ENCODE results near the gene NCOR2. TPM values are rescaled to one million over a fixed set of nuclear protein-coding genes. Genes with fewer than 3 reads are reported as not detected.
"Not testable (repeated sequence)": the region's sequence is repeated elsewhere in the genome, so short reads cannot be mapped to it uniquely, and the experiment has no call there.

The NCOR2 gene
- total RNA-seq, 3 donors from 2014 or later (not counting 1 experiment from before 2014, with no cell fraction given): 109 to 126 (median 125) TPM

- H3K9me3 Mint-ChIP-seq: no peaks in the 10 kb centered on the region
- Histone ChIP-seq H3K4me1 (ENCODE audit: control insufficient read depth, insufficient read depth, low read length) (peaks cover 17% of the 10 kb centered on the region), H3K27ac (ENCODE audit: low read length) (no peak overlapping the region), H3K9me3 (ENCODE audit: control insufficient read depth, insufficient read depth, low read length) (no peaks in the 10 kb centered on the region), H3K27me3 (ENCODE audit: control insufficient read depth, insufficient read depth, low read length) (no peaks in the 10 kb centered on the region), H3K4me3 (ENCODE audit: low read length) (no peak overlapping the region), H3K36me3 (ENCODE audit: control insufficient read depth, insufficient read depth, low read length) (no peaks in the 10 kb centered on the region)
- ATAC-seq: no peak
- intact Hi-C loops (cut with micrococcal nuclease): no loop called here
- no peak for TF ChIP-seq CTCF (IDR thresholded peaks at IDR 0.05)
- H3K4me1 Mint-ChIP-seq: peaks cover 0 to 16% of the 10 kb centered on the region in 2 donors
- H3K4me3 Mint-ChIP-seq: no peak overlapping the region
- H3K27me3 Mint-ChIP-seq (ENCODE audit: low read depth in 2 of 2): peaks cover 26 to 47% of the 10 kb centered on the region in 2 donors
- no peak overlapping the region for H3K27ac Mint-ChIP-seq
- no peak for DNase-seq
- H3K36me3 Mint-ChIP-seq: no peaks in the 10 kb centered on the region
- WGBS (ENCODE audit: insufficient coverage): 94% methylated on average over 4 of the region's 4 CpGs
These were observed 20.7 kb upstream of the NCOR2 start for GRCh38 chr12:124588018-124588634.

- intact Hi-C loops (cut with micrococcal nuclease): no loop called here
- Mint-ChIP-seq H3K27me3 (ENCODE audit: low read depth in 2 of 2) (peaks cover 18 to 36% of the 10 kb centered on the region in 2 donors), H3K4me1 (peaks cover 0 to 5% of the 10 kb centered on the region in 2 donors), H3K4me3 (no peak overlapping the region), H3K36me3 (no peaks in the 10 kb centered on the region), H3K27ac (no peak overlapping the region), H3K9me3 (no peaks in the 10 kb centered on the region)
- H3K27ac ChIP-seq (ENCODE audit: low read length): no peak overlapping the region
- ATAC-seq: no peak
- H3K9me3 ChIP-seq (ENCODE audit: control insufficient read depth, insufficient read depth, low read length): no peaks in the 10 kb centered on the region
- H3K36me3 ChIP-seq (ENCODE audit: control insufficient read depth, insufficient read depth, low read length): no peaks in the 10 kb centered on the region
- H3K27me3 ChIP-seq (ENCODE audit: control insufficient read depth, insufficient read depth, low read length): no peaks in the 10 kb centered on the region
- no peak for TF ChIP-seq CTCF (IDR thresholded peaks at IDR 0.05)
- WGBS (ENCODE audit: insufficient coverage): 83% methylated on average over 11 of the region's 11 CpGs
- no peak for DNase-seq
- peaks cover 3% of the 10 kb centered on the region for H3K4me1 ChIP-seq (ENCODE audit: control insufficient read depth, insufficient read depth, low read length)
- no peak overlapping the region for H3K4me3 ChIP-seq (ENCODE audit: low read length)
These were observed 19.3 kb upstream of the NCOR2 start for GRCh38 chr12:124586756-124587155.

- H3K27me3 ChIP-seq (ENCODE audit: control insufficient read depth, insufficient read depth, low read length); ATAC-seq; H3K27ac ChIP-seq (ENCODE audit: low read length); H3K9me3 ChIP-seq (ENCODE audit: control insufficient read depth, insufficient read depth, low read length); H3K4me3 Mint-ChIP-seq; intact Hi-C loops (cut with micrococcal nuclease); H3K4me1 ChIP-seq (ENCODE audit: control insufficient read depth, insufficient read depth, low read length); DNase-seq; H3K36me3 Mint-ChIP-seq; H3K9me3 Mint-ChIP-seq; H3K4me3 ChIP-seq (ENCODE audit: low read length); H3K36me3 ChIP-seq (ENCODE audit: control insufficient read depth, insufficient read depth, low read length); H3K27ac Mint-ChIP-seq; H3K4me1 Mint-ChIP-seq: not testable (repeated sequence)
- 95% methylated on average over 3 of the region's 7 CpGs for WGBS (ENCODE audit: insufficient coverage)
- peaks cover 6 to 19% of the 10 kb centered on the region in 2 donors for H3K27me3 Mint-ChIP-seq (ENCODE audit: low read depth in 2 of 2)
These were observed 17.1 kb upstream of the NCOR2 start for GRCh38 chr12:124584494-124584893.

GRCh38 chr12:124583854-124584253 lies 16.4 kb upstream of the NCOR2 start:
- H3K9me3 ChIP-seq (ENCODE audit: control insufficient read depth, insufficient read depth, low read length): no peaks in the 10 kb centered on the region
- Mint-ChIP-seq H3K9me3 (no peaks in the 10 kb centered on the region), H3K4me1 (peaks cover 0 to 2% of the 10 kb centered on the region in 2 donors), H3K36me3 (no peaks in the 10 kb centered on the region), H3K4me3 (no peak overlapping the region), H3K27ac (no peak overlapping the region), H3K27me3 (ENCODE audit: low read depth in 2 of 2) (peaks cover 6 to 21% of the 10 kb centered on the region in 2 donors)
- no peaks in the 10 kb centered on the region for H3K27me3 ChIP-seq (ENCODE audit: control insufficient read depth, insufficient read depth, low read length)
- ATAC-seq: no peak
- no peak overlapping the region for H3K4me3 ChIP-seq (ENCODE audit: low read length)
- no peaks in the 10 kb centered on the region for H3K4me1 ChIP-seq (ENCODE audit: control insufficient read depth, insufficient read depth, low read length)
- no peak overlapping the region for H3K27ac ChIP-seq (ENCODE audit: low read length)
- 93% methylated on average over 9 of the region's 10 CpGs for WGBS (ENCODE audit: insufficient coverage)
- no peaks in the 10 kb centered on the region for H3K36me3 ChIP-seq (ENCODE audit: control insufficient read depth, insufficient read depth, low read length)
- DNase-seq: no peak
- intact Hi-C loops (cut with micrococcal nuclease): no loop called here
- TF ChIP-seq CTCF (IDR thresholded peaks at IDR 0.05): no peak
